DMS 273 treated with DMSO at 0.1 percent for 48 hours (cell line): Measurements from ENCODE around the gene ZCCHC8.
A peak's percentile ranks its signal among the peaks of the same experiment; 100 is the strongest.
"Not testable (repeated sequence)": the region's sequence is repeated elsewhere in the genome, so short reads cannot be mapped to it uniquely, and the experiment has no call there.

ENCODE experiments used
- DNase-seq: peaks from one replicate; lab custom pipeline; 2025; lab: John Stamatoyannopoulos, UW

The ZCCHC8 gene

GRCh38 chr12:122500685-122501488 is at the start of gene ZCCHC8:
Gene ZCCHC8 (minus strand): TSS chr12:122500932. CDS start chr12:122500840, 92 bp downstream.
- peak; percentile 94 for DNase-seq

DNA sequence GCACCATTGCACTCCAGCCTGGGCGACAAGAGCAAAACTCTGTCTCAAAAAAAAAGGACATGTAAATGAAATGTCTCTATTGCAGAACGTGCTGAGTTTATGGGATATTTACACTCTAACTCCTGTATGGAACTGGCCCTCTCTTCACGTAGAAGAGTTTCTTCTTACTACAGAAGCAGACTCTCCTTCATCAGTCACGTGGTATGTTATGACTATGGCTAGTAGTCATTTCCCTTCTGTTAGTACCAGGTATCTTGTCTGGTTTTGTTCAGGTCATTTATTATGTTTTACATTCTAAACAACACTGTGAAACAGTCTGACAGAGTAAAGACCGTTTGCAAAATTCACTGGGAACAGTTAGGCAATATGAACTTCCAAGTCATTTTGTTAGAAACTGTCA is 46.6 kb upstream of the ZCCHC8 start:
- no peak for DNase-seq

GRCh38 chr12:122545855-122546254 is 45.1 kb upstream of the ZCCHC8 start:
- no peak for DNase-seq

- no peak for DNase-seq
Observed at GRCh38 chr12:122544537-122544936, 43.8 kb upstream of the ZCCHC8 start.

GRCh38 chr12:122538496-122538895 is 37.8 kb upstream of the ZCCHC8 start:
- DNase-seq: no peak

- DNase-seq: no peak
Observed at GRCh38 chr12:122537021-122537420, 36.3 kb upstream of the ZCCHC8 start.

- no peak for DNase-seq
Observed at GRCh38 chr12:122533856-122534255, 33.1 kb upstream of the ZCCHC8 start.

GRCh38 chr12:122528992-122529391 is 28.3 kb upstream of the ZCCHC8 start:
- DNase-seq: no peak

GRCh38 chr12:122528582-122528981 is 27.9 kb upstream of the ZCCHC8 start:
- no peak for DNase-seq

DNA sequence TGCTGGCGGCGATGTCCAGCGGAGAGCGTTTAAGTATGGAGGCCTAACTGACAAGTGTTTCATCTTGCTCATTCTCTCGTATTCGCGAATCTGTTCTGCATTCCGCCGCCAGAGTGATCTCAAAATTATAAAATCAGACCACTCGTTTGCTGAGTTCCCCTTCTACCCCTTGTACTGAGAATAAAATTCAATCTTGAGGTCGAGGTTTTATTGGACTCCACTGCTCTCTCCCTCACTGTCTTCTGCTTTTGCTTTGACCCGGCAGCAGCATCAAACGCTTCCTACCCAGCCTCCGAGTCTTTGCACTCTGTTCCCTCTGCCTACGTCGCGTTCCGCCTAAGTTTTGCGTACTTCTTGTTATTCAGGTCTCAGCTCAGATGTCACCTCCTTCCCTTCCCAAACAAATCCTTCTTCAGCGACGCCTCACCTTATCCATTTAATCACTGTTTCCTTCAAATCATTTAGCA is 26.8 kb upstream of the ZCCHC8 start:
- DNase-seq: no peak

- peak; percentile 98 for DNase-seq
Observed at GRCh38 chr12:122526683-122527477, 26.1 kb upstream of the ZCCHC8 start, which contains the start of the genes KNTC1 and RSRC2. Gene KNTC1 (plus strand): TSS chr12:122527249. CDS start chr12:122530064, 2,815 bp downstream. Gene RSRC2 (minus strand): TSS chr12:122526936. CDS start chr12:122526853, 83 bp downstream.

DNA sequence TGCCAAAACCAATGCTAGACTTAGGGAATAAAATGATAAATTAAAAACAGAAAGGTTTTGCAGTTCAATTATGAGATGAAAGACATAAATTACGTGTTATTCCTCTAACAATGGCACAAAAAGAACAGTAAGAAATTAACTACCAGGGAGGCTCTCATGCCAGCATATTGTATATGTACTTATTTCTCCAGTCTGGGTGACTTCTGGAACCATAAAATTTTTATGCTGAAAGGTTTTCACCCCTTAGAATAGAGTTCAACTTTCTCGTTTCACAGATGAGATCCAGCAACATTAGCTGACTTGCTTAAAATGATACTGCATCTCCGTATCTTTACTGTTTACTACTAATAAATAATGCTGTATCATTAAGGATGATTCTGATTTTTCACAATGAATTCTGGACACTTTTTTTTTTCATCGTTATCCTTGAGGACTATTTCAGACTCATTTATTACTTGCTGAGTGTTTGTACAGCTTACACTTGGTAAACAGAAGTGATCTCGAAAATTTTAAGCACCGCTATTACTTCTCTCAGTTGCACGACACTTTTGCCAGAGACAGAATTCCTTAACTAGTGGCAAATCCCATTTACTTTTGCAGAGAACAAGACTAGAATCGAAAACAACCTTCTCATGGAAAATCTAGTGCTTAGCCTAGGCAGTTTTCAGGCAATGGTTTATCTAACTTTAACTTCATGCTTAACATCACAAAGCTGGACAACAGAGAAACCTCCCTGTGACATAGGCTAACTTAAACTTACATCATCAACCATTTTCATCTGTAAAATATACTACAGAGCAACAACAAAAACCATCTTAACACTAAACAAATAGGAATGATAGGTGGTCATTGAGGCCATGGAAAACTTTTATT is 23.4 kb upstream of the ZCCHC8 start:
- DNase-seq: no peak

- no peak for DNase-seq
Observed at GRCh38 chr12:122523280-122523679, 22.5 kb upstream of the ZCCHC8 start.

DNA sequence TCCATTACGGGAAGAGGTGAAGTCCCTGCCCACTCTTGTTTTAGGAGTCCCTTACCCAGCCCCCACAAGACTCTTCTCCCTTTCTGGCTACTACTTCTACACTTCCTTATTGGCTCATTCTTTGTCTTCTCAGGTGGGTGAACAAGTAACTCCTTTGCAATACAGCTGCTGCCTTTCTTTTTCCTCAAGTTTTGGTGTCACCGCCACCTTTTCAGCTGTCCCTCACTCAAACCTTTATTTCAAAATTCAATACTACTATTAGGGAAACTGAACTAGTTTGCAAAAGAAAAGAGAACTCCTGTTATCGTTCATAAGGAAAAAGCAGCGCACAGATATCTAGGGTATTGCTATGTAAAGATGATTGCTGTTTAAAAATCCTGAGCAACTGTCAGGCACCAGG is 19.9 kb upstream of the ZCCHC8 start:
- DNase-seq: no peak

DNA sequence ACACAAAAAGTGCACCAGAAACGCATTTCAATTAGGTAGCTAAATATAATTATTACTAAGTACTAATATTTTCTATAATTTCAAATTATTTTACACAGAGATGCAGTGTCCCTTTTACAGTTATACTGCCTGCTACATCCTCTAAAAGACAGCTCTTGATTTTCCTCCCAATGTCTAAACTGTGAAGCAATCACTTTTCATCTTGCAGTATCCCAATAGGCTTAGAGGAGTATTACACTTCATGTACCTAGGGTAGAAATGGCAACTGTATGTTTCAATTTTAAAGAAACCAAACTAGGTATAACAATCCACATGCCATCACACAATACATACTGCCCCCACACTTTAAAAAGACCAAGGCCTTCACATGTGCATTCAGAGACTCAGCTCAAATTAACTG is 18.7 kb upstream of the ZCCHC8 start:
- no peak for DNase-seq

GRCh38 chr12:122518908-122519307 is 18.2 kb upstream of the ZCCHC8 start:
- no peak for DNase-seq

DNA sequence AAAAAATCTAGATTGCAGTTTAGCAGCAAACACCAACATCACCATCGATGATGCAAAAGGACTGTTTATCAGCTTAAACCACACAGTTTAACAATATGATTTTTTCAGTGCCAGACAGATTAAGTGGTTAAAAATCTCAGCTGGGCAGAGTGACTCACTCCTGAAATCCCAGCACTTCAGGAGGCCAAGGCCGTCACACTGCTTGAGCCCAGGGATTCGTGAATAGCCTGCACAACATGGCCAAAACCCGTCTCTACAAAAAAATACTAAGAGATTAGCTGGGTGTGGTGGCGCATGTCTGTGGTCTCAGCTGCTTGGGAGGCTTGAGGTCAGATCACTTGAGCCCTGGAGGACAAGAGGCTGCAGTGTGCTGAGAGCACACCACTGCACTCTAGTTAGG is 17.1 kb upstream of the ZCCHC8 start:
- DNase-seq: no peak

GRCh38 chr12:122516544-122517361 is 16.0 kb upstream of the ZCCHC8 start:
- no peak for DNase-seq

GRCh38 chr12:122515275-122515674 is 14.5 kb upstream of the ZCCHC8 start:
- DNase-seq: no peak

- no peak for DNase-seq
Observed at GRCh38 chr12:122513660-122514059, 12.9 kb upstream of the ZCCHC8 start.

DNA sequence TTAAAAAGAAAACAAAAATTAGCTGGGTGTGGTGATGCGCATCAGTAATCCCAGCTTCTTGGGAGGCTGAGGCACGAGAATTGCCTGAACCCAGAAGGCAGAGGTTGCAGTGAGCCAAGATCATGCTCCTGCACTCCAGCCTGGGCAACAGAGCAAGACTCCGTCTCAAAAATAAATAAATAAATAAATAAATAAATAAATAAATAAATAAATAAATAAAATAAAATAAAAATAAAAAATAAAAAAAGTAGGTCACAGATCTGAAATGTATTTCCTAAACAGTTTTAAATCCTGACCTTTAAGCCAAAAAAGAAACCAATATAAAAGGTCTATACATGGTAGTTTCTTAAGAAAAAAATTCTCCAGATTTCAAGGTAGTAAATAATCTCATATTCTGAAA is 12.3 kb upstream of the ZCCHC8 start:
- DNase-seq: not testable (repeated sequence)
